CD4-positive, alpha-beta T cell (primary cell): ENCODE data around the gene PRTFDC1. TPM values are rescaled to one million over a fixed set of nuclear protein-coding genes. Genes with fewer than 3 reads are reported as not detected.

Experiments
- ATAC-seq: fragments of 200-7000 bp; cut with Tn5 transposase; one replicate; pipeline ENCODE4 v1.10.0; 2022; ENCODE audit warnings: mild to moderate bottlenecking; ENCODE audit not compliant: poor library complexity
- CTCF ChIA-PET: fragments of 350-600 bp; sonication (Branson Sonifier 250); formaldehyde crosslinking; loops from one replicate; lab custom pipeline; 2021; ENCODE audit warnings: antibody characterized with exemption, inconsistent platforms; lab: Charles Lee
- POLR2A ChIA-PET: fragments of 350-600 bp; sonication (Branson Sonifier 250); formaldehyde crosslinking; loops from one replicate; lab custom pipeline; 2021; ENCODE audit warnings: antibody characterized with exemption, inconsistent platforms; lab: Charles Lee
- DNase-seq, 14 experiments: peaks; one replicate each; pipeline ENCODE4 v3.0.0-alpha.2; 2013 to 2020; ENCODE audit warnings: mixed read lengths in 2 of 14
- H3K27ac ChIP-seq, 2 donors: one replicate each; pipeline versions ENCODE4 v1.5.1 to v1.7.0; 2013; ENCODE audit warnings: low read length in 2 of 2, low read depth in 1 of 2, mild to moderate bottlenecking in 1 of 2
- H3K27me3 ChIP-seq, 2 experiments: 1 replicate in 1 of 2; 2 replicates in 1 of 2; pipeline versions ENCODE4 v1.6.1 to v1.7.0; 2013; ENCODE audit warnings: low read length in 2 of 2, control low read depth in 1 of 2, mild to moderate bottlenecking in 1 of 2, moderate library complexity in 1 of 2; ENCODE audit not compliant: insufficient read depth in 2 of 2, control insufficient read depth in 1 of 2
- H3K36me3 ChIP-seq: one replicate; pipeline ENCODE4 v1.6.1; 2013; ENCODE audit warnings: low read length, control low read depth; ENCODE audit not compliant: insufficient read depth
- H3K4me1 ChIP-seq: one replicate; pipeline ENCODE4 v1.6.1; 2013; ENCODE audit warnings: low read length, control low read depth; ENCODE audit not compliant: insufficient read depth
- H3K4me3 ChIP-seq: one replicate; pipeline ENCODE4 v1.5.1; 2013; ENCODE audit warnings: mild to moderate bottlenecking, low read length, moderate library complexity
- H3K9me3 ChIP-seq, 2 experiments: 1 replicate in 1 of 2; 2 replicates in 1 of 2; pipeline versions ENCODE4 v1.6.1 to v1.7.0; 2013; ENCODE audit warnings: low read length in 2 of 2, mild to moderate bottlenecking in 2 of 2, control low read depth in 1 of 2, moderate library complexity in 1 of 2; ENCODE audit not compliant: control insufficient read depth in 1 of 2, insufficient read depth in 1 of 2
- H3K27ac Mint-ChIP-seq: one replicate; pipeline ENCODE4 v1.8.0; 2020; ENCODE audit warnings: mixed read lengths
- H3K27me3 Mint-ChIP-seq: one replicate; pipeline ENCODE4 v1.8.0; 2021; ENCODE audit warnings: mixed read lengths
- H3K36me3 Mint-ChIP-seq: one replicate; pipeline ENCODE4 v1.8.0; 2021; ENCODE audit warnings: low read depth, mixed read lengths
- H3K4me1 Mint-ChIP-seq: one replicate; pipeline ENCODE4 v1.8.0; 2021; ENCODE audit warnings: low read depth, mixed read lengths
- H3K4me3 Mint-ChIP-seq: one replicate; pipeline ENCODE4 v1.8.0; 2020; ENCODE audit warnings: mild to moderate bottlenecking, mixed read lengths
- H3K9me3 Mint-ChIP-seq: one replicate; pipeline ENCODE4 v1.8.0; 2020; ENCODE audit warnings: mixed read lengths
- CTCF ChIP-seq: fragments of 200-600 bp; IDR thresholded peaks from one replicate; pipeline ENCODE4 v1.8.0; 2022; ENCODE audit warnings: antibody characterized with exemption, mild to moderate bottlenecking
- intact Hi-C, 2 experiments: fragments of 100-400 bp; cut with DNase I in 1 of 2; cut with micrococcal nuclease in 1 of 2; formaldehyde crosslinking; loops; one replicate each; pipeline versions ENCODE4 v1.15.1 to v1.9.0; 2023 to 2025; cut with DNase I, micrococcal nuclease
- total RNA-seq, 174 experiments: library from RNA in 2 of 174; stranded (reverse) in 2 of 174; gene quantifications; one replicate each; pipeline ENCODE4 v1.2.3 and lab custom pipeline; 2021 to 2026

The PRTFDC1 gene
- total RNA-seq, 2 experiments from 2014 or later: 0.52 to 0.67 TPM

- H3K9me3 ChIP-seq: no peaks in the 10 kb centered on the region
- peaks cover 54% of the 10 kb centered on the region for H3K4me1 Mint-ChIP-seq
- H3K4me3 ChIP-seq: no peak overlapping the region
- H3K4me1 ChIP-seq: peaks cover 4% of the 10 kb centered on the region
- ATAC-seq (no peak), DNase-seq (no peak)
- no peak overlapping the region for H3K4me3 Mint-ChIP-seq
- no peak overlapping the region for H3K27ac ChIP-seq
- H3K27ac Mint-ChIP-seq: no peak overlapping the region
- H3K36me3 Mint-ChIP-seq: no peaks in the 10 kb centered on the region
- H3K9me3 Mint-ChIP-seq: no peaks in the 10 kb centered on the region
- H3K36me3 ChIP-seq: no peaks in the 10 kb centered on the region
- TF ChIP-seq CTCF: no peak
- ChIA-PET POLR2A (no interaction called here), CTCF (no interaction called here)
- H3K27me3 ChIP-seq: no peaks in the 10 kb centered on the region
- intact Hi-C loops: no loop called here
- no peaks in the 10 kb centered on the region for H3K27me3 Mint-ChIP-seq
These were observed 127.9 kb downstream of the PRTFDC1 start for GRCh38 chr10:24824536-24824935.

- DNase-seq (no peak), ATAC-seq (no peak)
- POLR2A ChIA-PET: no interaction called here
- Mint-ChIP-seq H3K27me3 (no peaks in the 10 kb centered on the region), H3K9me3 (no peaks in the 10 kb centered on the region), H3K4me3 (no peak overlapping the region), H3K4me1 (peaks cover 54% of the 10 kb centered on the region), H3K27ac (no peak overlapping the region), H3K36me3 (no peaks in the 10 kb centered on the region)
- Histone ChIP-seq H3K27me3 (no peaks in the 10 kb centered on the region), H3K27ac (no peak overlapping the region), H3K9me3 (no peaks in the 10 kb centered on the region), H3K36me3 (no peaks in the 10 kb centered on the region), H3K4me3 (no peak overlapping the region), H3K4me1 (peaks cover 4% of the 10 kb centered on the region)
- intact Hi-C loops: no loop called here
- CTCF ChIA-PET: no interaction called here
- TF ChIP-seq CTCF: no peak
These were observed 128.3 kb downstream of the PRTFDC1 start for GRCh38 chr10:24824124-24824523.

- Mint-ChIP-seq H3K27ac (peak overlapping the region; percentile 33), H3K9me3 (no peaks in the 10 kb centered on the region), H3K4me1 (peaks cover 44% of the 10 kb centered on the region), H3K27me3 (no peaks in the 10 kb centered on the region), H3K4me3 (no peak overlapping the region), H3K36me3 (no peaks in the 10 kb centered on the region)
- ChIA-PET POLR2A (no interaction called here), CTCF (no interaction called here)
- Histone ChIP-seq H3K4me1 (peaks cover 4% of the 10 kb centered on the region), H3K27me3 (no peaks in the 10 kb centered on the region), H3K27ac (no peak overlapping the region), H3K36me3 (no peaks in the 10 kb centered on the region), H3K9me3 (no peaks in the 10 kb centered on the region), H3K4me3 (no peak overlapping the region)
- TF ChIP-seq CTCF: no peak
- intact Hi-C loops: no loop called here
- peak in 1 of 14 experiments; percentile 17 for DNase-seq
- no peak for ATAC-seq
These were observed 129.8 kb downstream of the PRTFDC1 start for GRCh38 chr10:24822590-24822989.
